ENCODE data around the gene EHBP1.

The EHBP1 gene

GRCh38 chr2:62784341-62784740, 78.8 kb downstream of the EHBP1 start:
- DNase-seq (ENCODE audit: low read depth in 3 of 3) = no peak

GRCh38 chr2:62785216-62785615, 79.7 kb downstream of the EHBP1 start:
- no peak for DNase-seq (ENCODE audit: low read depth in 3 of 3)

GRCh38 chr2:62785810-62786597, 80.5 kb downstream of the EHBP1 start:
- no peak for DNase-seq (ENCODE audit: low read depth in 3 of 3)

- DNase-seq (ENCODE audit: low read depth in 3 of 3) = no peak
Measured at GRCh38 chr2:62787386-62787785, 81.9 kb downstream of the EHBP1 start.

GRCh38 chr2:62789518-62789917, 84.0 kb downstream of the EHBP1 start:
- DNase-seq (ENCODE audit: low read depth in 3 of 3) = no peak

GRCh38 chr2:62789918-62790317, 84.4 kb downstream of the EHBP1 start:
- no peak for DNase-seq (ENCODE audit: low read depth in 3 of 3)

GRCh38 chr2:62792408-62792807, 86.9 kb downstream of the EHBP1 start:
- DNase-seq (ENCODE audit: low read depth in 3 of 3) = no peak

GRCh38 chr2:62793213-62793612, 87.7 kb downstream of the EHBP1 start:
- DNase-seq (ENCODE audit: low read depth in 3 of 3) = no peak

GRCh38 chr2:62794791-62795190, 89.3 kb downstream of the EHBP1 start:
- DNase-seq (ENCODE audit: low read depth in 3 of 3) = no peak

- no peak for DNase-seq (ENCODE audit: low read depth in 3 of 3)
Measured at GRCh38 chr2:62795341-62795740, 89.8 kb downstream of the EHBP1 start.

- DNase-seq (ENCODE audit: low read depth in 3 of 3) = no peak
Measured at GRCh38 chr2:62797107-62797506, 91.6 kb downstream of the EHBP1 start.

- no peak for DNase-seq (ENCODE audit: low read depth in 3 of 3)
Measured at GRCh38 chr2:62800618-62801017, 95.1 kb downstream of the EHBP1 start.

GRCh38 chr2:62801110-62801509, 95.6 kb downstream of the EHBP1 start:
- no peak for DNase-seq (ENCODE audit: low read depth in 3 of 3)

- no peak for DNase-seq (ENCODE audit: low read depth in 3 of 3)
Measured at GRCh38 chr2:62801814-62802523, 96.5 kb downstream of the EHBP1 start.

- DNase-seq (ENCODE audit: low read depth in 3 of 3) = no peak
Measured at GRCh38 chr2:62803961-62804360, 98.4 kb downstream of the EHBP1 start.

- DNase-seq (ENCODE audit: low read depth in 3 of 3) = no peak
Measured at GRCh38 chr2:62806231-62806630, 100.7 kb downstream of the EHBP1 start.

GRCh38 chr2:62808554-62808953, 103.0 kb downstream of the EHBP1 start:
- DNase-seq (ENCODE audit: low read depth in 3 of 3) = no peak

- DNase-seq (ENCODE audit: low read depth in 3 of 3) = no peak
Measured at GRCh38 chr2:62811086-62811485, 105.6 kb downstream of the EHBP1 start.

- DNase-seq (ENCODE audit: low read depth in 3 of 3) = no peak
Measured at GRCh38 chr2:62811972-62812371, 106.5 kb downstream of the EHBP1 start.

- no peak for DNase-seq (ENCODE audit: low read depth in 3 of 3)
Measured at GRCh38 chr2:62812921-62813825, 107.7 kb downstream of the EHBP1 start.

GRCh38 chr2:62814123-62814522, 108.6 kb downstream of the EHBP1 start:
- DNase-seq (ENCODE audit: low read depth in 3 of 3) = no peak

- no peak for DNase-seq (ENCODE audit: low read depth in 3 of 3)
Measured at GRCh38 chr2:62817348-62817747, 111.8 kb downstream of the EHBP1 start.

All from stimulated activated CD4-positive, alpha-beta T cell treated with anti-CD3 and anti-CD28 coated beads, TNF-alpha, amount 100 ng/mL, for 48 hours (primary cell).